AG10803 (cell line): ENCODE results near the gene ANKZF1.

ENCODE experiments used
- DNase-seq: peaks from one replicate; pipeline ENCODE4 v3.0.0; 2010; ENCODE audit warnings: low read depth
- H3K4me3 ChIP-seq: 2 replicates; pipeline ENCODE4 v1.5.1; 2011; ENCODE audit warnings: mild to moderate bottlenecking, low read length, control low read depth
- CTCF ChIP-seq: conservative IDR thresholded peaks from 2 replicates; pipeline ENCODE4 v1.5.1; 2011; ENCODE audit warnings: mild to moderate bottlenecking, low read length, control low read depth, inconsistent platforms

ANKZF1 gene

GRCh38 chr2:219285894-219286425, 56.4 kb downstream of the ANKZF1 start:
- TF ChIP-seq CTCF = no peak
- no peak overlapping the region; the same call in 1 of the 2 replicates for H3K4me3 ChIP-seq
- peak; percentile 73 for DNase-seq
